ENCODE data around the gene RSRC1.

The RSRC1 gene

DNA sequence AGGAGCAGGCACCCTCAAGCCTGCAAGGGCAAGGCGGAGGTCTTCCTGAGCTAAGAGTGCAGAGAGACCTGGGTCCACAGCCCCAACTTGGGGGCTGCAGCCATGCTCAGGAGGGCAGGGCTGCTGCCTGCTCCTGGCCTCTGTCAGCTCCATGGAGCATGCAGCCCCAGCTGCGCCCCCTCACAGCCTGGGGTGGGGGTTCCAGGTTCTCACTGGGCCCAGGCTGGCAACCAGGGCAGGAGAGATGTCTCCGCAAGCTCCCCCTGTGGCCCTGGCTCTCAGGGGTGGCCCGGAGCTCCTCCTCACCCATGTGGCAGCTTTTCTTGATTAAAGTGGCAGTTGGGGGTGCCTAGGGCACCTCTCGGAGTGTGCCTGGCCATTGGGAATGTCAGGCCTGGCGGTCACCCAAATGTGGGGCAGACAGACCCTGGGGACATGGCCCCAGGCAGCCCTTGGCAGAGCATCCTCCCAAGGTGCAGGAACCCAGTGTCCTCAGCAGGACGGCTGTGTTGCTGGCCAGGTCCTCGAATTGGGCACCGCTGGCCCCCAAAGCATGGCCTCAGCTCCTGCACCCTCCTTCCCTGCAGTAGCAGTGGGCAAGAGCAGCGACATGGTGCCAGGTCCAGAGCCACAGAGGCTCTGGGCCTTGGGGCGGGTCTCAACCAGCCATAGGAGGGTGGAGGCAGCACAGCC is 251.0 kb downstream of the RSRC1 start:
- Histone ChIP-seq H3K4me2 (ENCODE audit: low read depth, low read length, poor library complexity, severe bottlenecking) (no peak overlapping the region), H3K9me3 (ENCODE audit: insufficient read depth, low read length) (peaks cover 23% of the 10 kb centered on the region; the same call in 1 of the 2 replicates), H3K9ac (ENCODE audit: low read length) (no peak overlapping the region), H3K36me3 (ENCODE audit: low read length) (peaks cover 40% of the 10 kb centered on the region), H3K9me2 (replicated peaks; ENCODE audit: insufficient read depth, low read length) (no peaks in the 10 kb centered on the region), H2AFZ (ENCODE audit: low read depth, low read length, severe bottlenecking) (no peak overlapping the region), H3K27me3 (ENCODE audit: low read length) (no peaks in the 10 kb centered on the region), H3K4me3 (ENCODE audit: insufficient read depth, low read length, poor library complexity, severe bottlenecking) (no peak overlapping the region), H4K20me1 (ENCODE audit: low read depth, low read length) (no peaks in the 10 kb centered on the region), H3K27ac (ENCODE audit: low read depth, low read length) (no peak overlapping the region), H3K79me2 (ENCODE audit: insufficient read depth, low read length) (peaks cover 32% of the 10 kb centered on the region), H3F3A (ENCODE audit: insufficient read depth) (peaks cover 13% of the 10 kb centered on the region; the same call in 1 of the 2 replicates)
- TF ChIP-seq, protein P1, sequence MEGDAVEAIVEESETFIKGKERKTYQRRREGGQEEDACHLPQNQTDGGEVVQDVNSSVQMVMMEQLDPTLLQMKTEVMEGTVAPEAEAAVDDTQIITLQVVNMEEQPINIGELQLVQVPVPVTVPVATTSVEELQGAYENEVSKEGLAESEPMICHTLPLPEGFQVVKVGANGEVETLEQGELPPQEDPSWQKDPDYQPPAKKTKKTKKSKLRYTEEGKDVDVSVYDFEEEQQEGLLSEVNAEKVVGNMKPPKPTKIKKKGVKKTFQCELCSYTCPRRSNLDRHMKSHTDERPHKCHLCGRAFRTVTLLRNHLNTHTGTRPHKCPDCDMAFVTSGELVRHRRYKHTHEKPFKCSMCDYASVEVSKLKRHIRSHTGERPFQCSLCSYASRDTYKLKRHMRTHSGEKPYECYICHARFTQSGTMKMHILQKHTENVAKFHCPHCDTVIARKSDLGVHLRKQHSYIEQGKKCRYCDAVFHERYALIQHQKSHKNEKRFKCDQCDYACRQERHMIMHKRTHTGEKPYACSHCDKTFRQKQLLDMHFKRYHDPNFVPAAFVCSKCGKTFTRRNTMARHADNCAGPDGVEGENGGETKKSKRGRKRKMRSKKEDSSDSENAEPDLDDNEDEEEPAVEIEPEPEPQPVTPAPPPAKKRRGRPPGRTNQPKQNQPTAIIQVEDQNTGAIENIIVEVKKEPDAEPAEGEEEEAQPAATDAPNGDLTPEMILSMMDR (IDR thresholded peaks at IDR 0.05; ENCODE audit: insufficient read depth, low read length, poor library complexity, severe bottlenecking) = no peak
- TF ChIP-seq EZH2phosphoT487 (conservative IDR thresholded peaks at IDR 0.05; ENCODE audit: low read length) = no peak

DNA sequence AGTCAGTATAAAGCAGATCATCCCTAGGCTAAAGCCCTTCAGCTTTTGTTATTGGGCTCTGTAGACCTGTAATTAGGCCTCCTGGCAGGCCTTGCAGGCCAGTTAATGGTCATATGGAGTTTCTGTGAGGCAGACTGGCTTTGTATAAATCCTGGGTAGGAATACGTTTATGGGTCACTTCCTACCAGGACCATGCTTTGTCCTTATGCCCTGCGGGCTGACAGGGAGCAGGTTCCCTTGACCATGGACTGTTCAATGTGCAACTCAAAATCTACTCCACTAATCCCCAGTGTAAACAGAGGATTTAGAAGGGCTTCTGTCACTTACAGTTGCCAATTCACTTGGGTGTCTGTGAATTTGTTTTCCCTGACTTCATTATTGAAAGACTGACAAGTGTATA is 258.4 kb downstream of the RSRC1 start:
- H3K4me3 ChIP-seq (ENCODE audit: insufficient read depth, low read length, poor library complexity, severe bottlenecking) = no peak overlapping the region

DNA sequence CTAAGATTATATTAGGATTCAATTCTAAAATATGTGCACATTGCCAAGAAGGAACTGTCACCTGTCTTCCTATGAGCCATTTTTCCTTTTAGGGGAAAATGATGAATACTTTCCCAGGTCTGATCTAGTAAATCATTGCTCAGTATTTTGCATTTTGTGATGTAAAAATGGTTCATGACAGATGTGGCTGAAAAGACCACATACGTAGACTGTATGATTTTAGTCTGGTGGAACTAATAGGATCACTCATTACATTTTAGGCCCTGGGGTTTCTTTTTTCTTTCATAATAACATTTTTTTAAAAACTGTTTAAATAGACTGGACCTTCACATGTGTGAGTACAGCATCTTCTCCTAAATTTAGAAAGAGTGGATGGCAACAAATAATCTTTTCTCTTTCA is 259.4 kb downstream of the RSRC1 start:
- Histone ChIP-seq H3K36me3 (ENCODE audit: low read length) (peaks cover 3% of the 10 kb centered on the region), H3K27me3 (ENCODE audit: low read length) (no peaks in the 10 kb centered on the region), H2AFZ (ENCODE audit: low read depth, low read length, severe bottlenecking) (no peak overlapping the region), H3K4me2 (ENCODE audit: low read depth, low read length, poor library complexity, severe bottlenecking) (no peak overlapping the region), H4K20me1 (ENCODE audit: low read depth, low read length) (no peaks in the 10 kb centered on the region), H3K9ac (ENCODE audit: low read length) (no peak overlapping the region), H3K4me3 (ENCODE audit: insufficient read depth, low read length, poor library complexity, severe bottlenecking) (no peak overlapping the region), H3K79me2 (ENCODE audit: insufficient read depth, low read length) (peaks cover 32% of the 10 kb centered on the region), H3F3A (ENCODE audit: insufficient read depth) (no peaks in the 10 kb centered on the region), H3K9me2 (replicated peaks; ENCODE audit: insufficient read depth, low read length) (no peaks in the 10 kb centered on the region), H3K9me3 (ENCODE audit: insufficient read depth, low read length) (no peaks in the 10 kb centered on the region), H3K27ac (ENCODE audit: low read depth, low read length) (no peak overlapping the region)
- TF ChIP-seq EZH2phosphoT487 (conservative IDR thresholded peaks at IDR 0.05; ENCODE audit: low read length) = no peak
- TF ChIP-seq, protein P1 (IDR thresholded peaks at IDR 0.05; ENCODE audit: insufficient read depth, low read length, poor library complexity, severe bottlenecking) = no peak

More for the DNA sequence above, 258.4 kb downstream of the RSRC1 start:
- no peaks in the 10 kb centered on the region for H3K9me3 ChIP-seq (ENCODE audit: insufficient read depth, low read length)
- no peak overlapping the region for H3K27ac ChIP-seq (ENCODE audit: low read depth, low read length)
- no peaks in the 10 kb centered on the region for H3K27me3 ChIP-seq (ENCODE audit: low read length)
- H3K9me2 ChIP-seq (replicated peaks; ENCODE audit: insufficient read depth, low read length) = no peaks in the 10 kb centered on the region
- no peaks in the 10 kb centered on the region for H4K20me1 ChIP-seq (ENCODE audit: low read depth, low read length)
- H3K4me2 ChIP-seq (ENCODE audit: low read depth, low read length, poor library complexity, severe bottlenecking) = no peak overlapping the region
- H3K9ac ChIP-seq (ENCODE audit: low read length) = no peak overlapping the region
- H3K36me3 ChIP-seq (ENCODE audit: low read length) = peaks cover 3% of the 10 kb centered on the region
- H3K79me2 ChIP-seq (ENCODE audit: insufficient read depth, low read length) = peaks cover 31% of the 10 kb centered on the region
- no peak overlapping the region for H2AFZ ChIP-seq (ENCODE audit: low read depth, low read length, severe bottlenecking)
- TF ChIP-seq, protein P1 (IDR thresholded peaks at IDR 0.05; ENCODE audit: insufficient read depth, low read length, poor library complexity, severe bottlenecking) = no peak
- TF ChIP-seq EZH2phosphoT487 (conservative IDR thresholded peaks at IDR 0.05; ENCODE audit: low read length) = no peak
- H3F3A ChIP-seq (ENCODE audit: insufficient read depth) = no peaks in the 10 kb centered on the region

Data from SU-DHL-6 (cell line).